H1 (cell line): ENCODE measurements around the gene MMP15. TPM values are rescaled to one million over a fixed set of nuclear protein-coding genes. Genes with fewer than 3 reads are reported as not detected.

Experiments used
- BCL11A ChIP-seq, 2 experiments: IDR thresholded peaks; one replicate each; pipeline ENCODE4 v1.6.1; 2011; ENCODE audit warnings: low read depth in 2 of 2, low read length in 2 of 2, mild to moderate bottlenecking in 2 of 2
- E2F6 ChIP-seq: IDR thresholded peaks from 2 replicates; pipeline ENCODE4 v1.6.1; 2012; ENCODE audit warnings: inconsistent platforms
- GTF2F1 ChIP-seq: IDR thresholded peaks from 2 replicates; pipeline ENCODE4 v1.6.1; 2012; ENCODE audit warnings: low read depth, low read length, improper control_type of control experiment, borderline replicate concordance
- polyA plus RNA-seq, 7 experiments: library from polyadenylated mRNA; depleted of rRNA in 3 of 7; stranded (reverse) in 5 of 7; unstranded in 2 of 7; fragments of >200 nt in 5 of 7; fragments of 200-250 nt in 2 of 7; gene quantifications; 1 replicate in 5 of 7; 2 replicates in 1 of 7; 4 replicates in 1 of 7; pipeline versions ENCODE4 v1.2.1 to v1.2.3, GENCODE V29; 2011 to 2013; ENCODE audit warnings: missing spikeins in 2 of 7, mixed read lengths in 2 of 7
- total RNA-seq: library from RNA; stranded (reverse); fragmentation: NEBNext Ultra II Directional; extraction: Animal tissue kit (Norgen Biotek cat#: 25700); gene quantifications from 2 replicates; pipeline ENCODE4 v1.2.1, GENCODE V29; 2021
- TF ChIP-seq, protein P1 (sequence below): IDR thresholded peaks from 2 replicates; pipeline ENCODE4 v1.6.1; 2011; ENCODE audit warnings: low read depth, mild to moderate bottlenecking, low read length; ENCODE audit not compliant: insufficient read depth

The MMP15 gene
- total and polyA plus RNA-seq, 2 of the 8 experiments (the other 6 are each of a cell fraction or from before 2014, with no cell fraction given), result 38.5 to 42.2 TPM

DNA sequence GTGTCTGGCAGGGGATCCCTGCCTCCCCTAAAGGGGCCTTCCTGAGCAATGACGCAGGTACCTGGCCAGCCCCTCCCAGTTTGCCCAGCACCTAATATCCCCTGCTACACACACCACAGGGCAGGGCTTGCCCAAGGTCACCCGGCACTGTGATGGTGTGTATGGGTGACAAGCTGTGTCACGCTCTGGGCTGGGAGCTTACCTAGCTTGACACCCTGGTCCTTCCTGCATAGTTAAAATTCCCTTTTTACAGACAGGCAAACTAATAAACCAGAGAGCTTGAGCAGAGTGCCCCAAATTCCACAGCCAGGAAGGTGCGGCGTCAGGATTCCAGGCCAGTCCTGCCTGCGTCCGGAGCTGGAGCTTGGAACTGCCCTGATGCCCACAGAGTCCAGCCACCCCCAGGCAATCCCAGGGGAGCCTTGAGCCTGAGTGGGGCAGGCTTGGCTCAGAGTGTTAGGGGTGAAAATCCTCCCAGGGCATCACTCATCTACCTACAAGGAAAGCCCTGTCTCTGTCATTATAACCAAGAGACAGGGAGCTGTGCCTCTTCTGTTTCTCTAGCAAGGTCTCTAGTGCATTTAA lies 18.1 kb downstream of the MMP15 start (continued):
- no peak for TF ChIP-seq E2F6
- no peak for TF ChIP-seq GTF2F1
- TF ChIP-seq BCL11A (IDR thresholded peaks at IDR 0.05; ENCODE audit: low read depth in 2 of 2, low read length in 2 of 2), result no peak
- TF ChIP-seq, protein P1, sequence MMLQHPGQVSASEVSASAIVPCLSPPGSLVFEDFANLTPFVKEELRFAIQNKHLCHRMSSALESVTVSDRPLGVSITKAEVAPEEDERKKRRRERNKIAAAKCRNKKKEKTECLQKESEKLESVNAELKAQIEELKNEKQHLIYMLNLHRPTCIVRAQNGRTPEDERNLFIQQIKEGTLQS, result no peak
